Sigmoid colon (tissue), 7 donors: ENCODE results near the gene LARP6. TPM values are rescaled to one million over a fixed set of nuclear protein-coding genes. Genes with fewer than 3 reads are reported as not detected.

Experiments used
- DNase-seq: peaks from one replicate; pipeline ENCODE4 v3.0.0-alpha.2; 2019
- H3K27ac ChIP-seq, 4 donors: fragments of 200-600 bp; sonication (generic); one replicate each; pipeline ENCODE4 v1.5.1; 2016 to 2019; ENCODE audit warnings: mild to moderate bottlenecking in 1 of 4
- H3K27me3 ChIP-seq, 3 donors: fragments of 200-600 bp; sonication (generic); one replicate each; pipeline ENCODE4 v1.5.1; 2019; ENCODE audit warnings: mild to moderate bottlenecking in 1 of 3
- H3K36me3 ChIP-seq, 4 donors: fragments of 200-600 bp; sonication (generic); one replicate each; pipeline ENCODE4 v1.5.1; 2016 to 2019
- H3K4me1 ChIP-seq, 4 donors: fragments of 200-600 bp; sonication (generic); one replicate each; pipeline ENCODE4 v1.5.1; 2017 to 2019
- H3K4me3 ChIP-seq, 4 donors: fragments of 200-600 bp; sonication (generic); one replicate each; pipeline ENCODE4 v1.5.1; 2017 to 2019; ENCODE audit warnings: mild to moderate bottlenecking in 2 of 4, moderate library complexity in 1 of 4
- H3K9me3 ChIP-seq, 4 donors: fragments of 200-600 bp in 3 of 4; sonication (generic) in 3 of 4; one replicate each; pipeline versions ENCODE4 v1.5.1 to v1.6.1; 2013 to 2019
- CTCF ChIP-seq, 4 experiments: fragments of 450-650 bp in 3 of 4; fragments of 200-600 bp in 1 of 4; IDR thresholded peaks; one replicate each; pipeline ENCODE4 v1.5.1; 2016 to 2019; ENCODE audit warnings: antibody characterized with exemption in 4 of 4, mild to moderate bottlenecking in 3 of 4, moderate library complexity in 2 of 4
- EP300 ChIP-seq, 4 donors: sonication (generic); formaldehyde crosslinking; IDR thresholded peaks; one replicate each; pipeline ENCODE4 v1.6.1; 2017; ENCODE audit warnings: antibody characterized with exemption in 4 of 4
- POLR2A ChIP-seq, 2 donors: fragments of 450-650 bp; IDR thresholded peaks; one replicate each; pipeline ENCODE4 v1.6.1; 2016; ENCODE audit warnings: antibody characterized with exemption in 2 of 2, mild to moderate bottlenecking in 2 of 2, moderate library complexity in 2 of 2
- POLR2AphosphoS5 ChIP-seq, 4 donors: sonication (generic); formaldehyde crosslinking; IDR thresholded peaks; one replicate each; pipeline ENCODE4 v1.6.1; 2017; ENCODE audit warnings: antibody characterized with exemption in 4 of 4
- WGBS, 2 donors: extraction: QIAGEN DNeasy Blood & Tissue Kit; methylation state at CpG; one replicate each; pipeline ENCODE4 v1.1.7; 2013; 5-methylcytosine and 5-hydroxymethylcytosine counted together
- intact Hi-C: fragments of 100-400 bp; cut with DNase I; formaldehyde crosslinking; loops from one replicate; pipeline ENCODE4 v1.15.1; 2023
- polyA plus RNA-seq, 3 donors: library from polyadenylated mRNA; stranded (reverse); fragments of 200-250 nt; gene quantifications; one replicate each; pipeline ENCODE4 v1.2.3, GENCODE V29; 2013
- total RNA-seq, 4 donors: library from RNA; depleted of rRNA; stranded (reverse); fragments of >200 nt; gene quantifications; one replicate each; pipeline ENCODE4 v1.1.0, GENCODE V29; 2016
- donor health status: healthy with polysubstance abuse.
- donor health status: Bipolar disorder and iron deficiency.
- donor health status: healthy.

LARP6 gene
- total and polyA plus RNA-seq, 7 donors: 1.2 to 26.6 (median 13.7) TPM

- no peak overlapping the region for H3K27ac ChIP-seq
- no peak for DNase-seq
- intact Hi-C loops: no loop called here
- no peaks in the 10 kb centered on the region for H3K36me3 ChIP-seq
- TF ChIP-seq POLR2AphosphoS5 (IDR thresholded peaks at IDR 0.05): no peak
- no peak for TF ChIP-seq EP300 (IDR thresholded peaks at IDR 0.05)
- TF ChIP-seq POLR2A (IDR thresholded peaks at IDR 0.05): no peak
- no peak for TF ChIP-seq CTCF (IDR thresholded peaks at IDR 0.05)
- 31 to 48% methylated on average over 2 of the region's 2 CpGs for WGBS, 2 donors
- no peaks in the 10 kb centered on the region for H3K4me1 ChIP-seq
- H3K4me3 ChIP-seq: no peak overlapping the region
- no peaks in the 10 kb centered on the region for H3K9me3 ChIP-seq
- no peaks in the 10 kb centered on the region for H3K27me3 ChIP-seq
Measured at GRCh38 chr15:70792171-70792573, 61.8 kb downstream of the LARP6 start.

GRCh38 chr15:70791259-70791658 lies 62.7 kb downstream of the LARP6 start:
- Histone ChIP-seq H3K4me1 (no peaks in the 10 kb centered on the region), H3K27me3 (no peaks in the 10 kb centered on the region), H3K9me3 (no peaks in the 10 kb centered on the region), H3K27ac (no peak overlapping the region), H3K36me3 (no peaks in the 10 kb centered on the region), H3K4me3 (no peak overlapping the region)
- TF ChIP-seq EP300 (IDR thresholded peaks at IDR 0.05) (no peak), CTCF (IDR thresholded peaks at IDR 0.05) (no peak), POLR2A (IDR thresholded peaks at IDR 0.05) (no peak), POLR2AphosphoS5 (IDR thresholded peaks at IDR 0.05) (no peak)
- DNase-seq: no peak
- intact Hi-C loops: no loop called here
- 83 to 85% methylated on average over 5 of the region's 5 CpGs for whole genome bisulfite sequencing, 2 donors

GRCh38 chr15:70789213-70789612 lies 64.7 kb downstream of the LARP6 start:
- no peaks in the 10 kb centered on the region for H3K36me3 ChIP-seq
- no peak for TF ChIP-seq POLR2AphosphoS5 (IDR thresholded peaks at IDR 0.05)
- TF ChIP-seq EP300 (IDR thresholded peaks at IDR 0.05): no peak
- no peak for TF ChIP-seq CTCF (IDR thresholded peaks at IDR 0.05)
- no peak for TF ChIP-seq POLR2A (IDR thresholded peaks at IDR 0.05)
- H3K4me3 ChIP-seq: no peak overlapping the region
- H3K4me1 ChIP-seq: no peaks in the 10 kb centered on the region
- DNase-seq: no peak
- H3K27ac ChIP-seq: no peak overlapping the region
- no peaks in the 10 kb centered on the region for H3K27me3 ChIP-seq
- H3K9me3 ChIP-seq: no peaks in the 10 kb centered on the region
- WGBS, 2 donors: 59 to 78% methylated on average over 4 of the region's 4 CpGs
- intact Hi-C loops: no loop called here

- 74 to 80% methylated on average over 6 of the region's 6 CpGs for WGBS, 2 donors
- Histone ChIP-seq H3K9me3 (no peaks in the 10 kb centered on the region), H3K27ac (no peak overlapping the region), H3K36me3 (no peaks in the 10 kb centered on the region), H3K4me3 (no peak overlapping the region), H3K27me3 (no peaks in the 10 kb centered on the region), H3K4me1 (no peaks in the 10 kb centered on the region)
- TF ChIP-seq POLR2A (IDR thresholded peaks at IDR 0.05): no peak
- no peak for TF ChIP-seq CTCF (IDR thresholded peaks at IDR 0.05)
- no peak for TF ChIP-seq EP300 (IDR thresholded peaks at IDR 0.05)
- no peak for TF ChIP-seq POLR2AphosphoS5 (IDR thresholded peaks at IDR 0.05)
- DNase-seq: no peak
- intact Hi-C loops: no loop called here
Measured at GRCh38 chr15:70788114-70789049, 65.6 kb downstream of the LARP6 start.
